Nephron (organoid): ENCODE measurements around the gene KIZ.

ENCODE experiments used
- H3K27ac Mint-ChIP-seq, 3 experiments: 2 replicates each; pipeline ENCODE4 v1.8.0; 2020; ENCODE audit warnings: mixed read lengths in 3 of 3, mild to moderate bottlenecking in 2 of 3, moderate library complexity in 1 of 3
- H3K27me3 Mint-ChIP-seq: 2 replicates; pipeline ENCODE4 v1.8.0; 2021; ENCODE audit warnings: low read depth, mild to moderate bottlenecking, moderate library complexity, mixed read lengths
- H3K36me3 Mint-ChIP-seq: 2 replicates; pipeline ENCODE4 v1.8.0; 2020; ENCODE audit warnings: low read depth, mixed read lengths
- H3K4me1 Mint-ChIP-seq: 2 replicates; pipeline ENCODE4 v1.8.0; 2020; ENCODE audit warnings: mixed read lengths
- H3K4me3 Mint-ChIP-seq, 3 experiments: 2 replicates each; pipeline ENCODE4 v1.8.0; 2020; ENCODE audit warnings: mild to moderate bottlenecking in 3 of 3, mixed read lengths in 3 of 3, moderate library complexity in 2 of 3
- H3K9me3 Mint-ChIP-seq: 2 replicates; pipeline ENCODE4 v1.8.0; 2020; ENCODE audit warnings: mixed read lengths
- TF ChIP-seq, protein P1 (sequence below), 3 experiments: fragments of 200-600 bp; sonication (generic); IDR thresholded peaks; one replicate each; pipeline ENCODE4 v1.5.0; 2021; ENCODE audit warnings: antibody characterized with exemption in 3 of 3; ENCODE audit not compliant: unreplicated experiment in 3 of 3

Gene KIZ

DNA sequence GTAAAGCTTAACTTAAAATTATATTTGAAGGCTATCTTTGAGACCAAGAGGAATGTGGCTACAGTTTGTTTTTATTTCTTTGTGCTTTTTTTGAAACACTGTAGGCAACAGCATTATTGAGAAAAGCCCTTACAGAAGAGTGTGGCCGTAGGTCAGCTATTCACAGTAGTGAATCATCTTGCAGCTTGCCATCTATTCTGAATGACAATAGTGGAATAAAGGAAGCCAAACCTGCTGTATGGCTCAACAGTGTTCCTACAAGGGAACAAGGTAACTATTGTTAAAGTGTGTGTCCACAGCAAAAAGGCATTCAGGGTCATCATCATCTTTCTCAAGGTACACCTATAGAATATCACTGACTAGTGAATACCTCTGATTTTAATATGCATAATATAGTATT, 88.5 kb downstream of the KIZ start:
- Mint-ChIP-seq H3K9me3 (no peaks in the 10 kb centered on the region), H3K36me3 (no peaks in the 10 kb centered on the region), H3K4me3 (no peak overlapping the region), H3K27ac (no peak overlapping the region), H3K27me3 (no peaks in the 10 kb centered on the region), H3K4me1 (no peaks in the 10 kb centered on the region)
- TF ChIP-seq, protein P1, sequence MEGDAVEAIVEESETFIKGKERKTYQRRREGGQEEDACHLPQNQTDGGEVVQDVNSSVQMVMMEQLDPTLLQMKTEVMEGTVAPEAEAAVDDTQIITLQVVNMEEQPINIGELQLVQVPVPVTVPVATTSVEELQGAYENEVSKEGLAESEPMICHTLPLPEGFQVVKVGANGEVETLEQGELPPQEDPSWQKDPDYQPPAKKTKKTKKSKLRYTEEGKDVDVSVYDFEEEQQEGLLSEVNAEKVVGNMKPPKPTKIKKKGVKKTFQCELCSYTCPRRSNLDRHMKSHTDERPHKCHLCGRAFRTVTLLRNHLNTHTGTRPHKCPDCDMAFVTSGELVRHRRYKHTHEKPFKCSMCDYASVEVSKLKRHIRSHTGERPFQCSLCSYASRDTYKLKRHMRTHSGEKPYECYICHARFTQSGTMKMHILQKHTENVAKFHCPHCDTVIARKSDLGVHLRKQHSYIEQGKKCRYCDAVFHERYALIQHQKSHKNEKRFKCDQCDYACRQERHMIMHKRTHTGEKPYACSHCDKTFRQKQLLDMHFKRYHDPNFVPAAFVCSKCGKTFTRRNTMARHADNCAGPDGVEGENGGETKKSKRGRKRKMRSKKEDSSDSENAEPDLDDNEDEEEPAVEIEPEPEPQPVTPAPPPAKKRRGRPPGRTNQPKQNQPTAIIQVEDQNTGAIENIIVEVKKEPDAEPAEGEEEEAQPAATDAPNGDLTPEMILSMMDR (IDR thresholded peaks at IDR 0.05; ENCODE audit: unreplicated experiment in 3 of 3): no peak

DNA sequence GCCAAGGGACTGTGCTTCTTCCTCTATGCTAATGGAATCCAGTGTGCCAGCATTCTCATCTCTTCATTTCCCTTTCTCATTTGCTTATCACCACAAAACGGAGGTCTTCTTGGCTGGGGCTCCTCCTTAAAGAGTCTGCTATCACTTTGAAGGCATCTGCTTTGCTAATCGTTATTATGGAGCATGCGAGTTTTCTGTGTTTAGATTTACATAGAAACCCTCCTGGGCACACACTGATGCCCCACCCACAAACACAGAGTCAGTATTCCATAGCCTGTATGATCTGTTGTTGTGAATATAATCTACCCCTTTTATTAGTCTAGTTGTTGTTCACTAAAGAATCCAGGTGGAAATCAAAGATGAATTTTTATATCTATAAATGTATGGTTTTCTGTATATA, 93.8 kb downstream of the KIZ start:
- TF ChIP-seq, protein P1 (IDR thresholded peaks at IDR 0.05; ENCODE audit: unreplicated experiment in 3 of 3): no peak
- Mint-ChIP-seq H3K27ac (no peak overlapping the region), H3K4me1 (no peaks in the 10 kb centered on the region), H3K36me3 (peaks cover 3% of the 10 kb centered on the region), H3K9me3 (no peaks in the 10 kb centered on the region), H3K27me3 (no peaks in the 10 kb centered on the region), H3K4me3 (no peak overlapping the region)

DNA sequence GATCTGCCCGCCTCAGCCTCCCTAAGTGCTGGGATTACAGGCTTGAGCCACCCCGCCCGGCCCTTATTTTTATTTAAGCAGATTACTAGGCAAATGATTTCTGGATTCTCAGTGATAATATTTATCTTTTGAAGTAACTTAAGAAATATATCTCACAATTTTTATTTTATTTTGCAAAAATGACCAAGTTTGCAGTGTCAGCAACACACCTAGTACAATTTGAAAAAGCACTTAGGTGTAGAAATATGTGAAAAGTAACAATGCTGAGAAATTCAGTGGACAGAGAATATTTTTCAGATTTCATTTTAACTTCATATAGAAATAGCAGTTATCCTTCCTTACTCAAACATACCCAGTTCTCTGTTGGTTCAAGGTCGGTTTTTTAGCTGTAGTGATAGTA, 98.3 kb downstream of the KIZ start:
- no peak overlapping the region for H3K4me3 Mint-ChIP-seq
- H3K9me3 Mint-ChIP-seq: no peaks in the 10 kb centered on the region
- peaks cover 12% of the 10 kb centered on the region for H3K36me3 Mint-ChIP-seq
- TF ChIP-seq, protein P1 (IDR thresholded peaks at IDR 0.05; ENCODE audit: unreplicated experiment in 3 of 3): no peak
- no peak overlapping the region for H3K27ac Mint-ChIP-seq
- no peaks in the 10 kb centered on the region for H3K4me1 Mint-ChIP-seq
- H3K27me3 Mint-ChIP-seq: no peaks in the 10 kb centered on the region

DNA sequence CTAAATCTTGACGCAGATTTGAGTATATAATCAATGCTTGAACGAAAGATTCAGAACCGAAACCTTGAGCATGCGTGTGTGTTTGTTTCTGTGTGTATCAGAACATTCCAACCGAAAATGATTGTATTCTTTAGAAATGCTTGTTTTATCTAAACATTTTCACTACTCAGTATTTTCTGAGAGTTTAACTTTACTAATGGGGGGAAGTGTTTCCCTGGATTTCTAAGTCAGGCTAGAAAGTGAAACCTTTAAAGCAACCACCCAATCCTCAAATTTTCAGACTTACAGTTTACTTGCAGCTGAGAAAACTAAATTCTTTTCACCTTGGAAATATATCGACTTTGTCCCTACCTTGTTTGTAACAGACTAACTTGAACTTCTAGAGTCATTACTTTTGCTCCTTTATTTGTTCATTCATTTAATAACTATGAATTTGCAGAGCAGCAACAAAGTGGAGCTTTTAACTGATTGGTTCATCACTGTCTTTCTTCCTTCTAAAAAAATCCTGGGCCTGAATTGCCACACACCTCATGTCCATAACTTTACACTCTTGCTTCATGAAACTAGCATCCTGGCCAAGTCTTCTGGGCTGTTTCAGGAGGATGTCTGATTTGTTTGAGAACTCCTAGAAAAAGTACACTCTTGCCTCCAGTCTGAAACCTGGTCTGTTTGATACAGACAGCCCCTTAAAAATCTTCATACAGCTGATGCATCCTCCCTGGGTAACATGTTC, 99.5 kb downstream of the KIZ start:
- Mint-ChIP-seq H3K27ac (no peak overlapping the region), H3K9me3 (no peaks in the 10 kb centered on the region), H3K36me3 (peaks cover 12% of the 10 kb centered on the region), H3K4me1 (no peaks in the 10 kb centered on the region), H3K27me3 (no peaks in the 10 kb centered on the region), H3K4me3 (no peak overlapping the region)
- TF ChIP-seq, protein P1 (IDR thresholded peaks at IDR 0.05; ENCODE audit: unreplicated experiment in 3 of 3): no peak

DNA sequence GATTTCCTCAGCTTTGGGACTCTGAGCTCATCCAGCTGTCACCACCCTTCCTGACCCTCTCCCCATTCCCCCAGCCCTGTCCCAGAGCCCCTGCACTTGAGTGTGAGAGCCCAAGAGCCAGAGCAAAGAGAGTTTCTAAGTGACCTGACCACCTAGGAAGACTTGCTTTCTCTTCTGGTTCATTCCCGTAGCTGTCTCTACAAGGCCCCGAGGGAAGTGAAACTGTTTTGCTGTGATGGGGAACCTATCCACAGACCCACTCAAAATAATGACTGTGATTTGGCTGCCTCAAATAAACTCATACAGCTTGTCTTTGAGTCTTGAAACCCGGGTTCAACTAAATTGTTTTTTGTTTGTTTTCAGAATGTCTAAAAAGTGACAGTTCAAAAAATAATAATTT, 102.6 kb downstream of the KIZ start:
- no peak overlapping the region for H3K4me3 Mint-ChIP-seq
- H3K27ac Mint-ChIP-seq: no peak overlapping the region
- H3K9me3 Mint-ChIP-seq: no peaks in the 10 kb centered on the region
- no peaks in the 10 kb centered on the region for H3K27me3 Mint-ChIP-seq
- TF ChIP-seq, protein P1 (IDR thresholded peaks at IDR 0.05; ENCODE audit: unreplicated experiment in 3 of 3): no peak
- peaks cover 9% of the 10 kb centered on the region for H3K36me3 Mint-ChIP-seq
- H3K4me1 Mint-ChIP-seq: no peaks in the 10 kb centered on the region

DNA sequence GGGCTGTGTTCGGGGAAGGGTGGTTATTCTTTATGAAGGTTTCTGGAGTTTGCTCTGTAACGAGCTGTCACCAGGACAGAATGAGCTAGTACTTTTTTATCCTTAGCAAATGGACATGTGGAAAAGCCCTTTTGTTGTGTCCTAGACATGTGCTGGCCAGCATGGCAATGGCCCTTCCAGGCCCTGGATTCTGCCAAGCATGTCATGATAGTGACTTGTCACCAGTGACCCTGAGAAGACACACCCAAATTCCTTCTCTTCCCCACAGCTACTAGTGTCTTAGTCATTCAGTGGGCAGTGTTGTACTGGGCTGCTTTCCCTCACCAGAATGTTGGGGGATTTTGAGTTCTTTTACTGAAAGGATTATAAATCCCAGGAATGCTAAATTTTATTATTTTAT, 103.3 kb downstream of the KIZ start:
- H3K27ac Mint-ChIP-seq: no peak overlapping the region
- TF ChIP-seq, protein P1 (IDR thresholded peaks at IDR 0.05; ENCODE audit: unreplicated experiment in 3 of 3): no peak
- H3K4me1 Mint-ChIP-seq: no peaks in the 10 kb centered on the region
- no peaks in the 10 kb centered on the region for H3K9me3 Mint-ChIP-seq
- peaks cover 9% of the 10 kb centered on the region for H3K36me3 Mint-ChIP-seq
- H3K4me3 Mint-ChIP-seq: no peak overlapping the region
- no peaks in the 10 kb centered on the region for H3K27me3 Mint-ChIP-seq
